Epithelial cell of proximal tubule (primary cell): ENCODE data around the gene PAPPA. TPM values are rescaled to one million over a fixed set of nuclear protein-coding genes. Genes with fewer than 3 reads are reported as not detected.
A peak's percentile ranks its signal among the peaks of the same experiment; 100 is the strongest.

Source experiments
- DNase-seq: peaks from one replicate; pipeline ENCODE4 v3.0.0-alpha.2; 2011; ENCODE audit warnings: low read depth
- H3K4me3 ChIP-seq: 2 replicates; pipeline ENCODE4 v1.5.1; 2011; ENCODE audit warnings: low read depth, mild to moderate bottlenecking, low read length
- CTCF ChIP-seq: conservative IDR thresholded peaks from 2 replicates; pipeline ENCODE4 v1.5.1; 2012; ENCODE audit warnings: low read depth, mild to moderate bottlenecking, low read length
- total RNA-seq: library from RNA; depleted of rRNA; stranded (reverse); fragments of >200 nt; gene quantifications from 2 replicates; pipeline ENCODE4 v1.2.3, GENCODE V29; 2015

Gene PAPPA
- total RNA-seq, 1 donor from 2014 or later: 2.5 TPM

GRCh38 chr9:116381350-116381749 lies 227.8 kb downstream of the PAPPA start:
- no peak overlapping the region for H3K4me3 ChIP-seq
- no peak for DNase-seq
- no peak for TF ChIP-seq CTCF

GRCh38 chr9:116382053-116382452 lies 228.5 kb downstream of the PAPPA start:
- no peak for DNase-seq
- no peak for TF ChIP-seq CTCF
- no peak overlapping the region for H3K4me3 ChIP-seq

GRCh38 chr9:116383133-116383532 lies 229.5 kb downstream of the PAPPA start:
- TF ChIP-seq CTCF: no peak
- no peak for DNase-seq
- no peak overlapping the region for H3K4me3 ChIP-seq

GRCh38 chr9:116383936-116384335 lies 230.3 kb downstream of the PAPPA start:
- DNase-seq: no peak
- TF ChIP-seq CTCF: no peak
- no peak overlapping the region for H3K4me3 ChIP-seq

- no peak overlapping the region for H3K4me3 ChIP-seq
- TF ChIP-seq CTCF: no peak
- peak; percentile 93 for DNase-seq
Observed at GRCh38 chr9:116387934-116388698, 234.5 kb downstream of the PAPPA start.

GRCh38 chr9:116389541-116390302 lies 236.1 kb downstream of the PAPPA start:
- no peak overlapping the region for H3K4me3 ChIP-seq
- peak; percentile 69 for DNase-seq
- no peak for TF ChIP-seq CTCF
